OCI-LY1 (cell line): Measurements from ENCODE around the gene LIPH.

ENCODE experiments used
- H2AFZ ChIP-seq: fragments of 200-600 bp; sonication (generic), shearing (Covaris generic); 2 replicates; pipeline ENCODE4 v1.6.0; 2014; ENCODE audit warnings: antibody characterized with exemption, mild to moderate bottlenecking, low read length
- H3F3A ChIP-seq: fragments of 200-600 bp; sonication (generic), shearing (Covaris generic); 2 replicates; pipeline ENCODE4 v1.6.0; 2014; ENCODE audit warnings: mild to moderate bottlenecking, antibody characterized with exemption, low read length, moderate library complexity; ENCODE audit not compliant: insufficient read depth
- H3K27ac ChIP-seq: fragments of 200-600 bp; sonication (generic); 2 replicates; pipeline ENCODE4 v1.5.1; 2014; ENCODE audit warnings: low read length, mixed run types, mild to moderate bottlenecking, low read depth; ENCODE audit not compliant: poor library complexity, severe bottlenecking
- H3K27me3 ChIP-seq: fragments of 200-600 bp; sonication (generic); 2 replicates; pipeline ENCODE4 v1.6.0; 2014; ENCODE audit warnings: antibody characterized with exemption, mild to moderate bottlenecking, low read length, moderate library complexity; ENCODE audit not compliant: insufficient read depth
- H3K36me3 ChIP-seq: fragments of 200-600 bp; sonication (generic); 2 replicates; pipeline ENCODE4 v1.6.1; 2014; ENCODE audit warnings: mild to moderate bottlenecking, antibody characterized with exemption, low read length, moderate library complexity, mixed read lengths; ENCODE audit not compliant: insufficient read depth
- H3K4me1 ChIP-seq: fragments of 200-600 bp; sonication (generic); 2 replicates; pipeline ENCODE4 v1.5.1; 2014; ENCODE audit warnings: mild to moderate bottlenecking, low read length, moderate library complexity; ENCODE audit not compliant: insufficient read depth, severe bottlenecking
- H3K4me2 ChIP-seq: fragments of 200-600 bp; sonication (generic), shearing (Covaris generic); 2 replicates; pipeline ENCODE4 v1.6.1; 2014; ENCODE audit warnings: low read length
- H3K4me3 ChIP-seq: fragments of 200-600 bp; sonication (generic); 2 replicates; pipeline ENCODE4 v1.5.1; 2014; ENCODE audit warnings: low read length, low read depth, mild to moderate bottlenecking, mixed read lengths; ENCODE audit not compliant: poor library complexity, severe bottlenecking
- H3K79me2 ChIP-seq: fragments of 200-600 bp; shearing (Covaris generic); 2 replicates; pipeline ENCODE4 v1.6.1; 2016; ENCODE audit warnings: mixed run types, low read length, mixed read lengths; ENCODE audit not compliant: insufficient read depth
- H3K9ac ChIP-seq: fragments of 200-600 bp; sonication (generic), shearing (Covaris generic); 2 replicates; pipeline ENCODE4 v1.6.1; 2014; ENCODE audit warnings: mild to moderate bottlenecking, low read length, mixed read lengths
- H3K9me2 ChIP-seq: fragments of 200-600 bp; sonication (generic), shearing (Covaris generic); 2 replicates; pipeline ENCODE4 v1.6.1; 2014; ENCODE audit warnings: low read depth, mild to moderate bottlenecking, low read length, mixed read lengths
- H3K9me3 ChIP-seq: fragments of 200-600 bp; shearing (Covaris generic); 2 replicates; pipeline ENCODE4 v1.6.1; 2014; ENCODE audit warnings: low read length, mixed read lengths
- H4K20me1 ChIP-seq: fragments of 200-600 bp; sonication (generic), shearing (Covaris generic); 2 replicates; pipeline ENCODE4 v1.6.0; 2016; ENCODE audit warnings: mild to moderate bottlenecking, low read length; ENCODE audit not compliant: insufficient read depth
- EZH2 ChIP-seq: fragments of 200-600 bp; sonication (generic), shearing (Covaris generic); IDR thresholded peaks from 2 replicates; pipeline ENCODE4 v1.8.0; 2017; ENCODE audit warnings: borderline replicate concordance, mixed run types, mild to moderate bottlenecking, antibody characterized with exemption, low read length, moderate library complexity, mixed read lengths
- TF ChIP-seq, protein P1 (sequence below): fragments of 200-600 bp; sonication (generic), shearing (Covaris generic); IDR thresholded peaks from 2 replicates; pipeline ENCODE4 v1.5.1; 2017; ENCODE audit warnings: mild to moderate bottlenecking, antibody characterized with exemption, low read length, moderate library complexity, mixed read lengths

The LIPH gene

DNA sequence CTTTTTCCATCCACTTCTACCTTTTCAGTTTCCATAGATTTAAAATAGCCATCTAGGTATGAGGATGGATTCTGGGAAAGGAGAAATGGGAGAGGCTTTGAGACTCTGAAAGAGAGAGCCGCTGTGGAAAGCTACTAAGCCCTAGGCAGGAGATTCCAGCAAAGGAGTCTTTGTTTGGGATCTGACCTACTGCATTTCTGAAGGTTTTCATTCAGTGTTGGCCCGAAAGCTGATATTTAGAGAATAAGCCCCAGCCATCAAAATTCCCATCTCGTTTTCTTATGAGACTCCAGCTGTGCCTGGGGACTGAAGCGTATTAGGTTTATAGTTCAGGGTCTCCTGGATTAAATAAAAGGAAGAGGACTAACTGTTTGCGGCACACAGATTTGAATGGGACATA is 19.5 kb downstream of the LIPH start:
- Histone ChIP-seq H2AFZ (no peak overlapping the region), H3K27ac (no peak overlapping the region)

DNA sequence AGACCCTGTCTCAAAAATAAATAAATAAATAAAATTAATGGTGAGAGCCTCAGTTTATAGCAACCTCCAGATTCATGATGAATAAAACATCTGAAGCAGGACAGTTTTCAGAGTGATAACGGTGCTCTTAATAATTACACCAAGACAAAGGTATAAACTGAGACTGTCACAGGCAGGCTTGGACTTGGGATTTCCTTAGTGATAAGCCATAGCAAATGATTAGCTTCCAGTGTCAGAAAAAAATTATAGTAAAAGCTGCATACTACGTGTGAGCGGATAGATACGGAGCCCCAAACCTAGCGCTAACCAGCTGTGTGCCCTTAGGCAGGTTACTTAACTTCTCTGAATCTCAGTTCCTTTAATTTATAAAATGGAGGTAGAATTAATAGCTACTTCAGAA is 21.5 kb downstream of the LIPH start:
- H3K79me2 ChIP-seq: no peaks in the 10 kb centered on the region
- H3K9me2 ChIP-seq: no peaks in the 10 kb centered on the region
- H3K4me3 ChIP-seq: no peak overlapping the region
- H3K9me3 ChIP-seq: no peaks in the 10 kb centered on the region
- no peaks in the 10 kb centered on the region for H3K36me3 ChIP-seq
- no peak overlapping the region for H2AFZ ChIP-seq
- H4K20me1 ChIP-seq: no peaks in the 10 kb centered on the region
- no peak for TF ChIP-seq EZH2
- TF ChIP-seq, protein P1, sequence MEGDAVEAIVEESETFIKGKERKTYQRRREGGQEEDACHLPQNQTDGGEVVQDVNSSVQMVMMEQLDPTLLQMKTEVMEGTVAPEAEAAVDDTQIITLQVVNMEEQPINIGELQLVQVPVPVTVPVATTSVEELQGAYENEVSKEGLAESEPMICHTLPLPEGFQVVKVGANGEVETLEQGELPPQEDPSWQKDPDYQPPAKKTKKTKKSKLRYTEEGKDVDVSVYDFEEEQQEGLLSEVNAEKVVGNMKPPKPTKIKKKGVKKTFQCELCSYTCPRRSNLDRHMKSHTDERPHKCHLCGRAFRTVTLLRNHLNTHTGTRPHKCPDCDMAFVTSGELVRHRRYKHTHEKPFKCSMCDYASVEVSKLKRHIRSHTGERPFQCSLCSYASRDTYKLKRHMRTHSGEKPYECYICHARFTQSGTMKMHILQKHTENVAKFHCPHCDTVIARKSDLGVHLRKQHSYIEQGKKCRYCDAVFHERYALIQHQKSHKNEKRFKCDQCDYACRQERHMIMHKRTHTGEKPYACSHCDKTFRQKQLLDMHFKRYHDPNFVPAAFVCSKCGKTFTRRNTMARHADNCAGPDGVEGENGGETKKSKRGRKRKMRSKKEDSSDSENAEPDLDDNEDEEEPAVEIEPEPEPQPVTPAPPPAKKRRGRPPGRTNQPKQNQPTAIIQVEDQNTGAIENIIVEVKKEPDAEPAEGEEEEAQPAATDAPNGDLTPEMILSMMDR: no peak
- no peak overlapping the region for H3K27ac ChIP-seq
- H3F3A ChIP-seq: no peaks in the 10 kb centered on the region
- H3K9ac ChIP-seq: no peak overlapping the region
- H3K4me2 ChIP-seq: no peak overlapping the region
- H3K27me3 ChIP-seq: no peaks in the 10 kb centered on the region; the same call in 1 of the 2 replicates
- no peaks in the 10 kb centered on the region for H3K4me1 ChIP-seq

More for the DNA sequence above, 19.5 kb downstream of the LIPH start:
- no peaks in the 10 kb centered on the region for H3K79me2 ChIP-seq
- no peaks in the 10 kb centered on the region for H4K20me1 ChIP-seq
- no peaks in the 10 kb centered on the region for H3K9me3 ChIP-seq
- TF ChIP-seq, protein P1: no peak
- TF ChIP-seq EZH2: no peak
- H3K4me2 ChIP-seq: no peak overlapping the region
- no peak overlapping the region for H3K4me3 ChIP-seq
- H3F3A ChIP-seq: no peaks in the 10 kb centered on the region
- H3K27me3 ChIP-seq: no peaks in the 10 kb centered on the region; the same call in 1 of the 2 replicates
- no peaks in the 10 kb centered on the region for H3K9me2 ChIP-seq
- no peaks in the 10 kb centered on the region for H3K36me3 ChIP-seq
- H3K4me1 ChIP-seq: no peaks in the 10 kb centered on the region
- no peak overlapping the region for H3K9ac ChIP-seq

DNA sequence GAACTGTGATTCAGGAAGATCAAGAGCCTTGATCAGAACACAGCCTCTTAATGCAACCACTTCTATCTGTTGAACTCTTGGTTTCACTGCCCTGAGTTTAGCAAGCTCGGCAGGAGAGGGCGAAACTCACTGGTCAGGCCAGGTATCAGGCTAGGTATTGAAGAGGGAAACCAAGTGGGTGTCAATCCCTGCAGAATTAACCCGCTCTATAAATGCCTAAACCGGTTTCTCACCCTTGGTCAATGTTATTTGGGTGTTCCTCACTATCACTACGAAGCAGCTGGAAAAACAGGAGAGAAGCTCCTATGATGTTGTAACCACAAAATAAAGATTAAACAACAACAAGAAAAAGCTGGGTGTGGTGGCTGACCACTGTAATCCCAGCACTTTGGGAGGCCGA is 23.9 kb downstream of the LIPH start:
- TF ChIP-seq, protein P1: no peak
- no peak for TF ChIP-seq EZH2
- H3K9me2 ChIP-seq: no peaks in the 10 kb centered on the region
- no peak overlapping the region for H3K27ac ChIP-seq
- no peaks in the 10 kb centered on the region for H4K20me1 ChIP-seq
- H3K9me3 ChIP-seq: no peaks in the 10 kb centered on the region
- H3K9ac ChIP-seq: no peak overlapping the region
- H3K4me3 ChIP-seq: no peak overlapping the region
- H2AFZ ChIP-seq: no peak overlapping the region
- no peaks in the 10 kb centered on the region for H3K4me1 ChIP-seq
- no peaks in the 10 kb centered on the region for H3K79me2 ChIP-seq
- H3K36me3 ChIP-seq: no peaks in the 10 kb centered on the region
- H3K4me2 ChIP-seq: no peak overlapping the region
- no peaks in the 10 kb centered on the region for H3F3A ChIP-seq
- no peaks in the 10 kb centered on the region for H3K27me3 ChIP-seq
